ENCODE measurements around the gene NUP93.

GRCh38 chr16:56708525-56709442 lies 21.1 kb upstream of the NUP93 start:
- no peak for TF ChIP-seq CTCF (IDR thresholded peaks at IDR 0.05; ENCODE audit: insufficient read depth, low read length, poor library complexity, severe bottlenecking)
- no peak for TF ChIP-seq EZH2phosphoT487 (conservative IDR thresholded peaks at IDR 0.05; ENCODE audit: low read length)

All from SU-DHL-6 (cell line).